Endothelial cell (in vitro differentiated cells): ENCODE results near the gene OR2H2. TPM values are rescaled to one million over a fixed set of nuclear protein-coding genes. Genes with fewer than 3 reads are reported as not detected.

Experiments
- DNase-seq: peaks from one replicate; pipeline ENCODE4 v3.0.0; 2021; ENCODE audit warnings: low spot score
- H3K27ac Mint-ChIP-seq: one replicate; pipeline ENCODE4 v1.8.0; 2021; ENCODE audit warnings: mixed read lengths, inconsistent platforms; ENCODE audit not compliant: unreplicated experiment
- H3K27me3 Mint-ChIP-seq: one replicate; pipeline ENCODE4 v1.8.0; 2021; ENCODE audit warnings: mild to moderate bottlenecking, moderate library complexity, mixed read lengths, inconsistent platforms; ENCODE audit not compliant: unreplicated experiment
- H3K36me3 Mint-ChIP-seq: one replicate; pipeline ENCODE4 v1.8.0; 2021; ENCODE audit warnings: mild to moderate bottlenecking, low read depth, mixed read lengths, inconsistent platforms; ENCODE audit not compliant: unreplicated experiment
- H3K4me1 Mint-ChIP-seq: one replicate; pipeline ENCODE4 v1.8.0; 2021; ENCODE audit warnings: mild to moderate bottlenecking, mixed read lengths, inconsistent platforms; ENCODE audit not compliant: unreplicated experiment
- H3K4me3 Mint-ChIP-seq: one replicate; pipeline ENCODE4 v1.8.0; 2021; ENCODE audit warnings: mild to moderate bottlenecking, mixed read lengths, inconsistent platforms; ENCODE audit not compliant: unreplicated experiment
- H3K9me3 Mint-ChIP-seq: one replicate; pipeline ENCODE4 v1.8.0; 2021; ENCODE audit warnings: mixed read lengths, inconsistent platforms; ENCODE audit not compliant: unreplicated experiment
- long read RNA-seq: library from polyadenylated mRNA; unstranded; transcript quantifications from one replicate; pipeline ENCODE4 v2.0.0, GENCODE V29; 2020; ENCODE audit not compliant: unreplicated experiment
- total RNA-seq: library from RNA; stranded (reverse); fragmentation: NEBNext Ultra II Directional; extraction: Animal tissue kit (Norgen Biotek cat#: 25700); gene quantifications from one replicate; pipeline ENCODE4 v1.2.1, GENCODE V29; 2021; ENCODE audit not compliant: unreplicated experiment
- TF ChIP-seq, protein P1 (sequence below): fragments of 200-600 bp; sonication (generic); IDR thresholded peaks from one replicate; pipeline ENCODE4 v1.5.0; 2021; ENCODE audit warnings: antibody characterized with exemption; ENCODE audit not compliant: unreplicated experiment

Gene OR2H2
- total RNA-seq: not detected
- long read RNA-seq: 0 reads

DNA sequence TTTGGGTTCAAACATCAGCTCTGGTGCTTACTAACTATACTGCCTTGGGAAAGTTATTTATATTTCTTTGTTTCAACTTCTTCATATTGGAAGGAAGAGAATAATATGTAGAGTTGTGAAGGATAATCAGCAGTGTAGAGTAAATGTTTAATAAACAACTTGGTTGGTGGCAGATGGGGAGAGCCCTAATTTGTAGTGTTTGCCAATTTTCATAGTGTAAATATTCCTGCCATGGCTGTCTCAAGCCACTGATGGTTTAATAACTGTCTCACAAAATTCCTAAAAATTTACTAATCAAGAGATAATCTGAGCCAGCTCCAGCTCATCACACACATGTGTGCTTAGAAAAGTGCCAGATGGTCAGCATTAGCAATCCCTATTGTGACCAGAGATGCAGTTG, at the start of gene OR2H2:
Gene OR2H2 (plus strand): TSS at position 301 of the 400 bp plus-strand sequence. CDS start 2,824 bp downstream, outside the sequence.
- Mint-ChIP-seq H3K36me3 (no peaks in the 10 kb centered on the region), H3K27me3 (peaks cover 3% of the 10 kb centered on the region), H3K9me3 (no peaks in the 10 kb centered on the region), H3K27ac (no peak within 1 kb of the TSS), H3K4me1 (no peaks in the 10 kb centered on the region), H3K4me3 (no peak within 1 kb of the TSS)
- DNase-seq: no peak
- TF ChIP-seq, protein P1, sequence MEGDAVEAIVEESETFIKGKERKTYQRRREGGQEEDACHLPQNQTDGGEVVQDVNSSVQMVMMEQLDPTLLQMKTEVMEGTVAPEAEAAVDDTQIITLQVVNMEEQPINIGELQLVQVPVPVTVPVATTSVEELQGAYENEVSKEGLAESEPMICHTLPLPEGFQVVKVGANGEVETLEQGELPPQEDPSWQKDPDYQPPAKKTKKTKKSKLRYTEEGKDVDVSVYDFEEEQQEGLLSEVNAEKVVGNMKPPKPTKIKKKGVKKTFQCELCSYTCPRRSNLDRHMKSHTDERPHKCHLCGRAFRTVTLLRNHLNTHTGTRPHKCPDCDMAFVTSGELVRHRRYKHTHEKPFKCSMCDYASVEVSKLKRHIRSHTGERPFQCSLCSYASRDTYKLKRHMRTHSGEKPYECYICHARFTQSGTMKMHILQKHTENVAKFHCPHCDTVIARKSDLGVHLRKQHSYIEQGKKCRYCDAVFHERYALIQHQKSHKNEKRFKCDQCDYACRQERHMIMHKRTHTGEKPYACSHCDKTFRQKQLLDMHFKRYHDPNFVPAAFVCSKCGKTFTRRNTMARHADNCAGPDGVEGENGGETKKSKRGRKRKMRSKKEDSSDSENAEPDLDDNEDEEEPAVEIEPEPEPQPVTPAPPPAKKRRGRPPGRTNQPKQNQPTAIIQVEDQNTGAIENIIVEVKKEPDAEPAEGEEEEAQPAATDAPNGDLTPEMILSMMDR: no peak

DNA sequence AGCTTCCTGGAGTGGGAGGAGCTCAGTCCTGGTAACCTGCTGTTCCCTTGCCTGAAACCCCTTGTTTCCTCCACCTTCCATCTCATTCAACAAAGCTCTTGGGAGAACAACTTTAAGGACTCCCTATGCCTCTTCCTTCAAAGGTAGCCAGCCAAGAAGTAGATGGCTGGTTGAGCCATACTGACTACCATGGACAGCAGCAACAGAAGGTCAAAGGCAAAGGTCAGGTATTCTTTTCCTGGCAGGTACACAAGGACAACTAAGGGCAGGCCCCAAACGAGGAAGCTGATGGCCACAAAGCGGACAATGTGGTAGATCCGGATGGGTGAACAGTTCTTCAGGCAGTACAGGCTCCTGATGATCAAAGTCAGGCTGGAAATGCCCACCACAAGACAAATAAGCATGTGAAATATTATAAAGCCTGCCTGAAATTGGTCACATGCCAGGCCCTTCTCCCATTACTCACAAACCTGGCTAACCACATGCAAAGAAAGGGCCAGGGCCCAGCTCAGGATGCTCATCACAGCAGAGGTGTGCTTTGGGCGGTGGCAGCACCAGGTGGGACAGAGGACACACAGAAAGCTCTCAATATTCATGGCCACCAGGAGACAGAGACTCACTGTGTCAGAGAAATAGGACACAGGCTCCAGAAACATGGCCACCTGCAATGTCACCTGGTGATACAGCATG, 47.1 kb upstream of the OR2H2 start:
- TF ChIP-seq, protein P1: no peak
- H3K4me3 Mint-ChIP-seq: no peak overlapping the region
- no peaks in the 10 kb centered on the region for H3K4me1 Mint-ChIP-seq
- no peak for DNase-seq
- no peaks in the 10 kb centered on the region for H3K9me3 Mint-ChIP-seq
- H3K27ac Mint-ChIP-seq: no peak overlapping the region
- H3K27me3 Mint-ChIP-seq: peaks cover 2% of the 10 kb centered on the region
- peaks cover 4% of the 10 kb centered on the region for H3K36me3 Mint-ChIP-seq

DNA sequence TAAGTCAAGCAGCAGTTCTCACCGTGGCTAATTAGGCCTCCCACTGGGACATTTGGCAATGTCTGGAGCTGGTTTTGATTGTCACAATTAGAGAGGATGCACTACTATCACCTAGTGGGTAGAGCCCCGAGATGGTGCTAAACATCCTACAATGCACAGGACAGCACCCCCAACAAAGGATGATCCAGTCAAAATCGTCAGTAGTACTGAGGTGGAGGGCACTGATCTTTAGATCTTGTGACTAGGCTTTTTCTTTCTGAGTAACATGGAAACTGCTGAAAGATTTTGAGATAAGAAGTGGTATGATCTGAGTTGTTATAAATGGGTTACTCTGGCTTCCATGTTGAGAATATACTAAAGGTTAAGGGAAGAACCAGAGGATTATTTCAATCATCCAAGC, 37.3 kb upstream of the OR2H2 start:
- Mint-ChIP-seq H3K27me3 (peaks cover 2% of the 10 kb centered on the region), H3K9me3 (no peaks in the 10 kb centered on the region), H3K27ac (no peak overlapping the region), H3K4me1 (no peaks in the 10 kb centered on the region), H3K36me3 (no peaks in the 10 kb centered on the region), H3K4me3 (no peak overlapping the region)
- TF ChIP-seq, protein P1: no peak
- no peak for DNase-seq

DNA sequence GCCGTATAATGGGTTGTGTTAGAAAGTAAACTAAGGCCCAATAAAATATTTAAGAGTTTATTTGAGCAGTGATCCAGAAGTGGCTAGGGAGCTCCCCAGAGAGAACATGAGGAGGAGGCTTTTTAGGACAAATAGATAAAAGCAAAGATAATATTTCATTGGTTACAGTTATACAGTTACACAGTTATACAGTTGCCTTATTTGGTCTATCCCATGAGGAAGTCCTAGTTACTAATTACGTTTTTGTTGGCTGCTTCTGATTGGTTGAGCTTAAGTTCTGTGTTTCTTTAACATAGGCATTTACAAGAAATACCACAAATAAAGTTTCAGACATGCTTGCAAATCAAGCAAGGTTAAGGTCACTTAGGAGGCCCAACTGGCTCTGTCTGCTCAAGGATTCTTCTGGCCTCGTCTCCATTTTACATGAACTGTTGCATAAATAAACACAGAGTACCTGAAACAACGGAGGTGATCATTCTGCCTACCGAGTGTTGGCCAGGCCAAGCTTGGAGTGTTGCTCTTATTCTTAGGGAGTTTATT, 32.3 kb upstream of the OR2H2 start:
- DNase-seq: no peak
- Mint-ChIP-seq H3K27me3 (peaks cover 13% of the 10 kb centered on the region), H3K27ac (no peak overlapping the region), H3K36me3 (no peaks in the 10 kb centered on the region), H3K4me3 (no peak overlapping the region), H3K4me1 (peaks cover 4% of the 10 kb centered on the region), H3K9me3 (no peaks in the 10 kb centered on the region)
- TF ChIP-seq, protein P1: no peak
